ENCODE measurements around the gene VIPR2.
"Not testable (repeated sequence)": the region's sequence is repeated elsewhere in the genome, so short reads cannot be mapped to it uniquely, and the experiment has no call there.

The VIPR2 gene

DNA sequence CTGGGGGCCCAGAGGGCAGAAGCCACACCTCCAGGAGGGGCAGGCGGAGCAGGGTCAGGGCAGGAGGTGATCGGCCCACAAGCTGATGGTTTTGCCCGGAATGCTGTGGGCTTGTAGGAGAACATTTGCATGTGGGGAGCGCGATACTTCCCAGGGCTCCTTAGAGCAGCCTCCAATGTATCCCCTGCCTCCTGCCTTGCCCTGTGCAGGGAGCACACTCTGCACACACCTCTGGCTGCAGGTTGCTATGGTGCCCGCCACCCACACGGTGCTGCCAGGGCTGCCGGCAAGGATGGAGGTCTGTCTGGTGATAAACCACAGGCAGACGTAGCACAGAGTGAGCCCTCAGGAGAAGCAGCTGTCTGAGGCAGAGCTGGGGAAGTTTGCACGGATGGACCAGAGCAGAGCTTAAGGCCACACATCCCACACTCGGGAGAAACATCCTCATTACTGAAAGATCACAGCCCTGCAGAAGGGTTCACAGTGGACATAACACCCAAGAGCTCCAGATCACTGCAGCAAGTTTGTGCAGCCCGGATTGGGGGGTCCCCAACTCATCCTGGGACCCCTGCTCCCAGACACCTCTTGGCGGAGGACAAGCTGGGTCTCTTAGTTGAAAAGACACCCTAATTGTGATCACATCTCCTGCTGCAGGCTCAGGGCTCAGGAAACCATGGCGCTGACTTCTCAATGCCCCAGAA is 41.8 kb downstream of the VIPR2 start:
- no peak for DNase-seq

DNA sequence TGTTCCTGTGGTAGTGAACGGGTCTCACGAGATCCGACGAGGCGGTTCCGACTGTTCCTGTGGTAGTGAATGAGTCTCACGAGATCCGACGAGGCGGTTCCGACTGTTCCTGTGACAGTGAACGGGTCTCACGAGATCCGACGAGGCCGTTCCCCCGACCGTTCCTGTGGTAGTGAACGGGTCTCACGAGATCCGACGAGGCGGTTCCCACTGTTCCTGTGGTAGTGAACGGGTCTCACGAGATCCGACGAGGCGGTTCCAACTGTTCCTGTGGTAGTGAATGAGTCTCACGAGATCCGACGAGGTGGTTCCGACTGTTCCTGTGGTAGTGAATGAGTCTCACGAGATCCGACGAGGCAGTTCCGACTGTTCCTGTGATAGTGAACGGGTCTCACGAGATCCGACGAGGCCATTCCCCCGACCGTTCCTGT is 43.0 kb downstream of the VIPR2 start:
- not testable (repeated sequence) for DNase-seq

DNA sequence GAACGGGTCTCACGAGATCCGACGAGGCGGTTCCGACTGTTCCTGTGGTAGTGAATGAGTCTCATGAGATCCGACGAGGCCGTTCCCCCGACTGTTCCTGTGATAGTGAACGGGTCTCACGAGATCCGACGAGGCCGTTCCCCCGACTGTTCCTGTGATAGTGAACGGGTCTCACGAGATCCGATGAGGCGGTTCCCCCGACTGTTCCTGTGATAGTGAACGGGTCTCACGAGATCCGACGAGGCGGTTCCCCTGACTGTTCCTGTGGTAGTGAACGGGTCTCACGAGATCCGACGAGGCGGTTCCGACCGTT is 43.6 kb downstream of the VIPR2 start:
- not testable (repeated sequence) for DNase-seq

DNA sequence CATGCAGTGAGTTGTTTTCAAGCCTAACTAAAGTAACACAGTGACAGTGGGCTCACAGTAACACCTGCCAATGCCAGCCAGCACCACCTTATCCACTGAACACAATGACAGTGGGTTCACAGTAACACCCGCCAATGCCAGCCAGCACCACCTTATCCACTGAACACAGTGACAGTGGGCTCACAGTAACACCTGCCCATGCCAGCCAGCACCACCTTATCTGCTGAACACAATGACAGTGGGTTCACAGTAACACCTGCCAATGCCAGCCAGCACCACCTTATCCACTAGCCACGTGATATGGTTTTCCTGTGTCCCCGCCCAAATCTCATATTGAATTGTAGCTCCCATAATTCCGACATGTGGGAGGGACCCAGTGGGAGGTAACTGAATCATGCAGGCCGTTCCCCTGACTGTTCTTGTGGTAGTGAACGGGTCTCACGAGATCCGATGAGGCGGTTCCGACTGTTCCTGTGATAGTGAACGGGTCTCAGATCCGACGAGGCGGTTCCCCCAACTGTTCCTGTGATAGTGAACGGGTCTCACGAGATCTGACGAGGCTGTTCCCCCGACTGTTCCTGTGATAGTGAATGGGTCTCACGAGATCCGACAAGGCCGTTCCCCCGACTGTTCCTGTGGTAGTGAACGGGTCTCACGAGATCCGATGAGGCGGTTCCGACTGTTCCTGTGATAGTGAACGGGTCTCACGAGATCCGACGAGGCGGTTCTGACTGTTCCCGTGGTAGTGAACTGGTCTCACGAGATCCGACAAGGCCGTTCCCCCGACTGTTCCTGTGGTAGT is 44.2 kb downstream of the VIPR2 start:
- not testable (repeated sequence) for DNase-seq

DNA sequence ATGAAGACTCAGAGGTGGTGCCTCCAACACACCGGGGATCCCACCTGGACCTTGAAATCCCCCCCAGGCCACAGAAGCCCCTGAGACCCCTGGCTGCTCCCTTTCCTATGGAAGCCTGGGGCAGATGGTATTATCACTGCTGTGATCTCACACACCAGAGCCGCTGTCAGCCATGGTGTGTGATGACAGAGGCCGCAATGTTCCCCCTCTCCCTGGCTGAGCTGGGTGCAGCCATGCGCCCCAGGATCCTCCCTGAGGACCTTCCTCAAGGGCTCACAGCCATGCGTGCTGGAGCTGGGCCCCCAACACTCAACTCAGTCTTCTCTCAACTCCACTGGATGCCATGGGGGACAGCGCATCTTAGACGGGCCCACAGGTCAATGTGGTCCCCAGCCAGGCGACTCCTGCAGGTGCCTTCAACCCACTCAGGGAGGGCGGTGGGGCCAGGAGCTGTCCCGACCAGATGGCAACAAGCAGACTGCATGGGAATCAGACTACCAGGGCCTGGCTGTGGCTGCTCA is 44.9 kb downstream of the VIPR2 start:
- DNase-seq, result no peak

DNA sequence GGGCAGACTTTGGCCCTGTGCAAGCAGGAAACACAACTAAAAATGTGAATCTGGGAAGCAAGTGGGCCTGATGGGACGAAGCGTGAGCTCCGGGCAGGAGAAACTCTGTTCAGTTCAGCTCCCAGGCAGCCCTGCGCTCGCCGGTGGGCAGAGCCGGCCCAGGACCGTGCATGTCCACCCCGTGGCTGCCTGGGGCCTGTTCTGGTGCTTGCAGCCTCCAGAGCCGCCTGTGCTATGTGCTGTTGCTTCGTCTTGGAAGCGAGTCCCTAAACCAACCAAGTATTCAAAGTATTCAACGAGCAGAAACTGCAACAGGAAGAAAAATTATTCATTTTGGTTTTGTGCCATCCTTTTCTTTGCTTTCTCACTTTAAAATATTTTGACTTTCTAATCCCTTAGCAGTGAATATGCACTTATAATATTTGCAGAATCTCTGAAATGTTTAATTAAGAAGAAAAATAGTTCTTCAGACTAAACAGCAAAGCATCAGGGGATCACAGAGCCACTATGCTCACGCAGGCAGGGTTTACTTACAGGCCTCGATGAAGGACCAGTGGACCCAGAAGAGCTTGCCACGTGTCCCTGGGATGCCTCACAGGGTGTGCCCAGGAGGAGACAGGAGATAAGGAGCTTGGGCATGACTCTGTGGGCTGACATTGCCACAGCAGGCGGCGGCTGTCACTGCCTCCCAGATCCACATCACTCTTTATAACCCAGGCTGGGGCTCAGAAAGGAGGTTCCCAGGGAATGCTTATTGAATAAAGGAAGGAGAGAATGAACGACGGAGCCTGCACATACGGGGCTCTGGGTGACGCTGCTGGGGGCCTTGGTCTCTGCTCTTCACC is 45.6 kb downstream of the VIPR2 start:
- no peak for DNase-seq

DNA sequence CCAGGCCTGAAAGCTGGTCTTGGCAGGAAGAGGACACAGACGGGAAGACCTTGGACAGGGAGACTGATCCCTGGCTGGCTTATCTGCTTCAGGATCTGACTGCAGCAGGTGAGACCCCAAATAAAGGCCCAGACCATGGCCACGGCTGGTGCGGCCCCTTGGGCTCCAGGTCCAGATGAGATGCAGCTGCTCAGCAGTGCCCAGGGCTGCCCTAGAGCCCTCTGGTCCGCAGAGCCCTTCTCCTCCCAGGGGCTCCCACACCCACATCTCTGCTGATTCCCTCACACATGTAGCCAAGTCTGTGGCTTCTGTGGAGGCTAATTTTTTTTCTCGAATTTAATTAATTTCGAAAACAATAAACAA is 46.3 kb downstream of the VIPR2 start:
- DNase-seq, result no peak

DNA sequence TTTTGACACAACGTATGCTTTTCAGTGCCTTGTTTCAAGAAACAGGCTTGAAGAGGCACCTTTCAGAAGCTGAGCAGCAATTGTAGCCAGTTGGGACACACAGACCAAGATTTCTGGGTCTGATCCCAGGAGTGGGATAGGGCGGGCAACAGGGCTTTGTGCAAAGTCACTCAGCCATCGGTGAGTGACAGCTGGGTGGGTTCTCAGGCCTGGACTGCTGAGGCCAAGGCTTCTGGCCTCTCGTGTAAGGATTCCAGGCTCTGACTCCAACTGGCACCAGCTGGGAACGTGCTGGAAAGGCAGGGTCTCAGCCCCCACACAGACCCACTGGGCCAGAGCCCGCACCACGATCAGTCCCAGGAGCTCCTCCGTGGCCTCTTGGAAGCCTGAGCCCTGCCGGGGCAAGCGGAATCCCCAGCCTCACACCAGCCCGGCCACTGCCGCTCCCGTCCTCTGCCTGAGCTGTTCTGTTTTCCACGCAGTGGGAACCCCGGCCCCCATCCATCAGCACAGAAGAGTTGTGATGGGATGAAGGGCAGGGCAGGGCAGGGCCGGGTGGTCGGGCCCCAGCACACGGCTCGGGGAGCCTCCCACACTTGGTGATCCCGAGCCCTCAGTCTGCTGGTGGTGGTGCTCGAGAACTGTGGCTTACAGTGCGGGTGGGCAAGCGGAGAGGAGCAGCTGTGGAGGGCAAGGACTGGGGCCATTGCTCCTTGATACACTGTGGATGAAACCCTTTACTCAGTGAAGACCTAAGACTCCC is 46.8 kb downstream of the VIPR2 start:
- DNase-seq, result no peak

DNA sequence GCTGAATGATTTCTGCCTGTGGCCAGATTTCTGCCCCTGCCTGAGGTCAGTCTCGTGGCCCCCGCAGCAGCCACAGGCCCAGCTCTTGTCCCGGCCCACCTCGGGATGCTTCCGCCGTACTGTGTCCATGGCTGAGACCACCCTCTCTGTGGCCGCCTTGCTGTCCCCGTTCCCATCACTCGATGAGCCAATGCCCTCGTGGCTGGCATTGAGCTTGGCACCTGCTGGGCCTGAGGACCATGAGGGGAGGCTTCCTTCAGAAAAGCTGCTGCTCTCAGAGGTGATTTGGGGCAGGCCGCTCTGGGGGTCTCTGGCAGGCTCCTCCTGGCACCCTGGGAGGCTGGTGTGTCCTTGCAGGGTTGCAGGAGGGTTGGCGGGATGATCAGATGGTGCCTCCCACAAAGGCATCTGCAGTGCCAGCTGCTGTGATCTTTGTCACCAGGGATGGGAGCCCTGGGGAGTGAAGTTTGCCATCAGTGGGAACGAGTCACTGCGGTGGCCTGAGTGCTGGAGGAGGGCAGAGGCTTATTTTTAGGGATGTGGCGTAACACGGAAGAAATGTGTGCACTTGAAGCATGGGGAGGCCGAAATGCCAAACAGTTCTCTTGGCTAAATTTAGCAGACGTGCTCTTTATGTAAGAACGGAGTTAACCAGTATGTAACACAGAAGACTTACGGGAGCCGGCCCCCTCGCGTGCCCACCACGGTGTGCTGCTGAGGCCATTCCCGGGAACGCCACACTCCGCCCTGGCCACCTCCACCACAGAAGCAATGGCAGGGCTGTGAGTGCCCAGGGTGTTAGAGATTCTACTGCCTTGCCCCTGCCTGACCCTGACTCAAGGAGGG is 47.7 kb downstream of the VIPR2 start:
- no peak for DNase-seq

DNA sequence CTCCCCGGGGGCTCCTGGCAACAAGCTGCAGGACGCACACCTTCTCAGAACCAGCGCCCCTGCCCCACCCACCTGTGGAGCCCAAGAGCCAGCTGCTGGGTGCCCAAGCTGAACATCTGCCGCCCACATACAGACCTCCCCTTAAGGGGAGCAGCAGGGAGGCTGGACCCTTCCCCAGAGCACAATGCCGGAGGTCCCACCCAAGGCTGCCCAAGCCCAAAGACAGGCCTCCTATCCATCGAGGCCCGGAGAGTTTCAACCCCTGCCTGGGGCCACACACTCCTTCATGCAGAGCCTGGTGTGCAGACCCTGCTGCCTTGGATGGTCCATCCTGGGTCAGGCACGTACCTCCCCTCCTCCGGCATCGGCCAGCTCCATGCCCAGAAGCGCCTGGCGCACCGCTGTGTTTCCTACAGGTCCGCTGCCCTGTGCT is 48.7 kb downstream of the VIPR2 start:
- DNase-seq, result no peak

DNA sequence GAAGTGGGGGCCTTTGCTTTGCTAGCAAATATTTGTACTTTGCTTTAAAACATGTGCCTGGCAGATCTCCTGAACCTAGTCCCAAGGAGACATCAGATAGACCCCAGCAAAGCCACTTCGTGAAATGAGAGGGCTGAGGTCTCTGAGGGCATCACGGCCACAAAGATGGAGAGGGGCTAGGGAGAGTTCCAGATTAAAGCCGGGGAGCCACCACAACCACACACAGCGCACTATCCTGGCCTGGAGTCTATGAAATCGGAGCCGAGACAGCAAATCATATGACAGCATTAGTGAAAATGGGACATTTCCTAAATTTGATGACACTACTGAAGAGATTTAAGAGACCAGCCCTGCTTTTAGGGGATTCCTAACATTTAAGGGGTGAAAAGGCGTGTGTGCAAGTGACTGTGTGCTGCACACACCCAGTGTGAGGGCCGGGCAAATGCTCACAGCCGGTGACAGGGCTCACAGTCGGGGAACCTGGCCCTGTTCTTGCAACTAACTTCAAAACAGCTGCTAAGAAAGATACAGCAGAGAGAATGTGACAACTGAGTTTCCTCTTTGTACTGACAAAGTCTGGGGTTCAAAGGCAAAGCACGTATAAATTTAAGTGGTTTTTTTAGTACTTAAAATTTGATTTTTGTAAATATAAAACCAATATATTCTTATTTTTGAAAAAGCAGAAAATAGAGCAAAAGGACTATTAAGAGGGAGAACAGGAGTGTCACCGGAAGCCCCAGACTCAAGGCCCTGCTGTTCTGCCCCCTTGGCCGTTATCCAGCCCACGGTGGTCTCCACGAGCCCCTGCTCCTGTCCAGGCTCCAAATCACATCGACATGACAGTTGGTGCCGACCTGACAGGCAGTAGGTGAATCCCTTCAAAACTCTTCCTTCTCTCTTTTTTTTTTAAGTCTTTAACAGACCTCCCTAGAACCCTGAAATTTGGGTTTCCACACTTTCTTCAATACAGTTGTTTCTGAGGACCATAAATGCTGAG is 49.5 kb downstream of the VIPR2 start:
- DNase-seq, result no peak

DNA sequence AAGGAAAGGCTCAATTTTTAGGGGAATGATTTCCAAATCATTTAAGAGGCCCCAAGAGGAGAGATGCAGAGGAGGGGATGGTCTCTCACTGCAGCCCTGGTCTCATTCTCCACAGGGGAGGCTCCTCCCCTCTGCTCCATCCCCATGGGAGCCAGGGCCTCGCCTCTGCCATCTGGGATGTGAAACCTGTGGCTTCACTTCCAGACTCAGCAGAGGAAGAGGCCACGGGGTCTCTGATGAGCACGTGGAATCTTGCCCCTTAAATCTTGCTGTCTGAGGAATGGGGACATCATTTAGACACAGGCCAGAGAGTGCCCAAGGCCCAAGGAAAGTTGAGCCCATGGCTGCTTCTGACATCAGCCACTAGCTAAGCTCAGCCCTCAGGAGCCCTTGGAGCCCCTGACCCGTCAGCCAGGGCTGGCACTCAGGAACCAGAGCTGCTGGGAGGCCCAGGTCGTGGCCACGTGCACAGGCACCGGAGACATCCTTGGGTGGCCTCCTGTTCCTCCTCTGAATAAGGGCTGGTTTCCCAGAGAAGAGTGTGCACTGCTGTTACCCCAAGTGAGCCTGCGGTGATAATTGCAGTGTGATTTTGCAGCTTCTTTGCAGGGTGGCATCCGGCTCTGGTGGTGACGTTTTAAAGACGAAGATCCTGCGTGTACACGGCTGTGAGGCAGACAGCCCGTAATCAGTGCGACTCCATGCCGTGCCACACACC is 50.5 kb downstream of the VIPR2 start:
- DNase-seq, result no peak

DNA sequence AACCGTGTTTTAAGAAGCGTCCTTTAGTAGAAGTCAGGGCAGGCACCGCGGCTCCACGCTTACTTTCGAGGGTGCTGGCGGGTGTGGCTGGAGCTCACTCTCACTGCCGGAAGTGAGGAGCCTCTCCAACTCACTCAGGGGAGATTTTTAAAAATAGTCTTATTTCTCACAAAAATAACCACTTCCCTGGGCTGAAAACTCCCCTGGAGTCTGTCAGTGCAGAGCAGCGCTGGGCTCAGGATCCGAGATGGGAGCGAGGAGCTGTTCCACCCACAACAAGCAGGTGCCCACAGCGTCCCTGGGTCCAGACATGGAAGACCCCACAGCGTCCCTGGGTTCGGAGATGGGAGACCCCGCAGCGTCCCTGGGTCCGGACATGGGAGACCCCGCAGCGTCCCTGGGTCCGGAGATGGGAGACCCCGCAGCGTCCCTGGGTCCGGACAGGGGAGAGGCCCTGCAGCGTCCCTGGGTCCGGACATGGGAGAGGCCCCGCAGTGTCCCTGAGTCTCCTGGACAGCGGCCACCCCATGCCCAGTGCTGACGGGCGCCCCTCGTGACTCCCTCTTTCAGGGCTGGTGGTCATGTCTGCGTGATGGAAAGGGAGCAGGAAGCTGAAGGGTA is 51.2 kb downstream of the VIPR2 start:
- DNase-seq, result no peak

DNA sequence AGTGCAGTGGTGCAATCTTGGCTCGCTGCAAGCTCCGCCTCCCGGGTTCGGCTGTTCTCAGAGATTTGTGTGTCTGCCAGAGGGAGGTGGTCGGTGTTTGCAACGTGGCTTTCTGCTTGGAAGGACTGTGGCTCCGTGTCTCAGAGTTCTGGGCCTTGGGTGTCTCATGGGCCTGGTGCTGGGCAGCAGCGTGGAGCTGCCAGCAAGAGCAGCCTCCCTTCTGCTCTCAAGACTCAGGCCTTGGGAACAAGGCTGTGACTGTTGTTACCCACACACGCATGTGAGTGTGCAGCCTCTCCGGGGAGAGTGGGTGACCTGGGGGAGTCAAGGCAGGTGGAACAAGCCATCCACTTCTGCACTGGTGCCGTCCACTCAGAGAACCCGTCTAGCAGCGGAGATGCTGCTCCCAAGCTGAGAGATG is 52.0 kb downstream of the VIPR2 start:
- no peak for DNase-seq

DNA sequence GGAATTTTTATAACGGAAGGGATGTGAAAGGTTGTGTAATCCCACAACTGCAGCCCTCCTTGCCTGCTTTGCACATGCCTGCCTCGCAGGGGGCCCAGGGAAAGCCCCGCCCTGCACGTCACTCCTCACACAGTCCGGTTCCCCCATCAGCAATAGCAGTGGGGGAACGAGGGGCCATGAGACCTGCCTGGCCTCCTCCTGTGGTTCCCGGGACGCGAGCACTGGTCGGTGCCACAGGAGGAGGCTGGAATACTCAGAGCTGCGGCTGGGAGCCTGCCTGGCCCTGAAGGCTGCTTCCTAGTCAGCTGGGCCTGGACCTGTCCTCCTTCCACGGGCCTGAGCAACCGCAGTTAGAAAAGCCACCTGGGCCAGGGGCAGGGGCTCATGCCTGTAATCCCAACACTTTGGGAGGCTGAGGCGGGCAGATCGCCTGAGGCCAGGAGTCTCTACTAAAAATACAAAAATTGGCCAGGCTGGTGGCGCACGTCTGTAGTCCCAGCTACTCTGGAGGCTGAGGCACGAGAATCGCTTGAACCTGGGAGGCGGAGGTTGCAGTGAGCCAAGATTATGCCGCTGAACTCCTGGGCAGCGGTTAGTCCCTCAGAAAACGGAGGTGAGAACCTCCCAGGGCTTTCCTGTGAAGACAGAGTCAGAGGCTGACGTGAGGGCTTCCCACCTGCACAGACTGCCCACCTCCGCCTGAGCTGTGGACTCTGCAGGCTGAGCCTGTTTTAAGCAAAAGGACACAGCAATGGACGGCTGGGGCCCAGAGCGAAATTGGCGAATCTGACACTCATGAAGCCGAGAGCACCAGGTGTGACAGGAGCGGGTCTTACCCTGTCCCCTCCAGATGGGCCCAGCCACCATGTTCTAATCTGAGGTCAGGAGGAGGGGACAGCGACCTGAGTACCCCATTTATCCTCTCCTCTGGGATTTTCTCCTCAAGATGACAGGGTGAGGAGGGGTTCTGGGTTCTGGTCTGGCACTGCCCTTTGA is 52.9 kb downstream of the VIPR2 start:
- DNase-seq, result no peak

DNA sequence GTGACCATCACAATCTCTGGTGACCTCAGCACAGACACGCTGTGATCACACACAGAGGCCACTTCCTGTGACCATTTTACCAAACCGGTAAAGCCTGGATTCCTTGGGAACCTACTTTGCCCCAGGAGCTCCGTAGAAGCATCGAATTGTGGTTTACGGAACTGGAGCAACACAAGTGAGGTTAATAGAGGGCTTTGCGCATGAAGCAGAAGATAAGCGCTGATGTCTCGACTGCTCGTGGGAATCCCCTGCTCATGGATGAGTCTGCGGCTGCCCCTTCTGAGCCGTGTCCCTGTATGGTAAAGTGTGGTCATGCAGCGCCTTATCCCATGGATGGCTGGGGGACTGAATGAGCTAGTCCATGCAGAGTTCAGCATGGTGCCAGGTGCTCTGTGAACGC is 53.6 kb downstream of the VIPR2 start:
- DNase-seq, result no peak

DNA sequence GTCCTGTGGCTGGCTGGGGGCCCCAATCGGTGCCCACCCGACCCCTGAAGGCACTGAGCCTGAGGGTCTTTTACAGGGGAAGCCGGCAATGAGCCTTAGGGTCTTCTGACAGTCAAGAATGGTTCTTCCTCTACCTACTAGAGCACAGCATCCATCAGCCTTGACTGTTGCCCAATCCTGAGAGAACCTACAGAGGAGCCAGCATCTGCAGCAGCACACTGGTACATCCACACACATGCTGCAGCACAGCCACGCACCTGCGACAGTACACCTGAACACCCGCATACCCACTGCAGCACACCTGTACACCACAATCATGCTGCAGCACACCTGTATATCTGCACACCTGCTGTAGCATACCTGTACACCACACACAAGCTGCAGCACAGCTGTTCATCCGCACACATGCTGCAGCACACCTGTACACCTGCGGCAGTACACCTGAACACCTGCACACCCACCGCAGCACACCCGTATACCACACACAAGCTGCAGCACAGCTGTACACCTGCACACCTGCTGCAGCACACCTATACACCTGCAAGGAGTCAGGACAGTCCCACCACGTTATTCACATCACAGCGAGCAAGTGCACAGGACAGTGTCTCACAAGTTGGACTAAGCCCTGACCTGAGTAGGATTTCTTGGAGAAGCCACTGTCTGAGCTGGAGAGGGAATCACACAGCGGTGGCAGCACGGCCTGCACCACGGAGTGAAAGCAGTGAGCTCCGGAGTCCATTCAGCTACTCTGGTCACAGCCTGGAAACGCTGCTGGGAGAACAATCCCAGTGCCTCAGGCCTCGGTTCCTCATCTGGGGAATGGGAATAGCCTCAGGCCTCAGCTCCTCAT is 56.4 kb downstream of the VIPR2 start:
- no peak for DNase-seq
